Measurements from ENCODE around the gene NAV3. TPM values are rescaled to one million over a fixed set of nuclear protein-coding genes. Genes with fewer than 3 reads are reported as not detected.
"Not testable (repeated sequence)": the region's sequence is repeated elsewhere in the genome, so short reads cannot be mapped to it uniquely, and the experiment has no call there.

Gene NAV3
- total RNA-seq, 2 experiments from 2014 or later, result not detected

DNA sequence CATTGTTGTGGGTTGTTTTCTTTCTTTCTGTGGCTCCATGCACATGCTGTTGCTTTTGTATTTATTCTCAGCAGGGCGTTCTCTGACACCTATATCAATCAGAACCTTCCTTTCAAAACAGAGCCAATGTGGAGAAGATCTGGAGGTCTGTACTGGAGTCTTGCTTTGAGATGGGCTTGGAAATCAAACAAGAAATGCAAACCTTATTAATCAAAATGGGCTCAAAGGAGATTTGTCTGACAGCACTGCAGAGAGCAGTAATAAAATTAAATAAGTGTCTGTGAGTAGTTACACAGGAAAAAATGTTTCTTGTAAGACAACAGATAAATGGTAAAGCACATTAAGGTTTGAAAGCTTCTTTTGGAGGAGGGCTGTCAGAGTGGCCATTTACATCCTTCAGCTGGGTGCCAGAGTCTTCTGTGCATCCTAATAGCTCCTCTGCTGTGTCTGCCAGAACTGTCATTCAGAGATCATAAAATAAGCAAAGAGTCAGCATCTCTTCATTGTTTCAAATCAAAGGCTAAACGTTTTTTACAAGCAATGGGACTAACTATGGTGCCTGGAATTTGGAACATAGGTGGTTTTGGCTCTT, 414.3 kb downstream of the NAV3 start:
- H3K4me1 Mint-ChIP-seq, result no peaks in the 10 kb centered on the region
- H3K27me3 Mint-ChIP-seq, result no peaks in the 10 kb centered on the region
- no peak for DNase-seq
- no peak overlapping the region for H3K4me3 Mint-ChIP-seq
- POLR2A ChIA-PET, result no interaction called here
- no peaks in the 10 kb centered on the region for H3K36me3 Mint-ChIP-seq
- H3K27ac Mint-ChIP-seq, result no peak overlapping the region
- peaks cover 5% of the 10 kb centered on the region for H3K9me3 Mint-ChIP-seq
- ATAC-seq (ENCODE audit: low read depth), result no peak

GRCh38 chr12:78248321-78248720, 417.6 kb downstream of the NAV3 start:
- H3K4me3 Mint-ChIP-seq, result no peak overlapping the region
- peaks cover 3% of the 10 kb centered on the region for H3K9me3 Mint-ChIP-seq
- H3K36me3 Mint-ChIP-seq, result no peaks in the 10 kb centered on the region
- no peak for DNase-seq
- no peaks in the 10 kb centered on the region for H3K27me3 Mint-ChIP-seq
- ATAC-seq (ENCODE audit: low read depth), result no peak
- H3K27ac Mint-ChIP-seq, result no peak overlapping the region
- H3K4me1 Mint-ChIP-seq, result no peaks in the 10 kb centered on the region
- POLR2A ChIA-PET, result no interaction called here

DNA sequence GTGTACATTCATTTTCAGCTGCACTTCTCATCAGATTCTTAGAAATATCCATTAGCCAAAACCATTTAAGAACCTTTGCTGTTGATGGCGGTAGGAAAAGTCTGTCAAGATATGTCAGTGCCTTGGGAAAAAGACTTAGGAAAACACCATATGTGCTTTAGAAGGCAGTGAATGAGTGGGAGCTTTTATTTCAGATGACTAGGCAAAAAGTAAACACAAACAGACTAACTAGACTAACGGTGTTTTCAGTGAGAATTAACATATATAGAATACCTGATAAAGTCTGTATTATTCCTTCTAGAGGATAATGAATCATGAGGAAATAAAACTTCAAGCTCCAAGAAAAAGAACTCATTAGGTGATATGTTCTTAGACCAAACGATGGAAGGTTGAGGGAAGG, 418.9 kb downstream of the NAV3 start:
- no peaks in the 10 kb centered on the region for H3K36me3 Mint-ChIP-seq
- H3K27me3 Mint-ChIP-seq, result no peaks in the 10 kb centered on the region
- ATAC-seq (ENCODE audit: low read depth) (no peak), DNase-seq (no peak)
- H3K4me3 Mint-ChIP-seq, result no peak overlapping the region
- no peaks in the 10 kb centered on the region for H3K4me1 Mint-ChIP-seq
- H3K27ac Mint-ChIP-seq, result no peak overlapping the region
- POLR2A ChIA-PET, result no interaction called here
- H3K9me3 Mint-ChIP-seq, result peaks cover 4% of the 10 kb centered on the region

DNA sequence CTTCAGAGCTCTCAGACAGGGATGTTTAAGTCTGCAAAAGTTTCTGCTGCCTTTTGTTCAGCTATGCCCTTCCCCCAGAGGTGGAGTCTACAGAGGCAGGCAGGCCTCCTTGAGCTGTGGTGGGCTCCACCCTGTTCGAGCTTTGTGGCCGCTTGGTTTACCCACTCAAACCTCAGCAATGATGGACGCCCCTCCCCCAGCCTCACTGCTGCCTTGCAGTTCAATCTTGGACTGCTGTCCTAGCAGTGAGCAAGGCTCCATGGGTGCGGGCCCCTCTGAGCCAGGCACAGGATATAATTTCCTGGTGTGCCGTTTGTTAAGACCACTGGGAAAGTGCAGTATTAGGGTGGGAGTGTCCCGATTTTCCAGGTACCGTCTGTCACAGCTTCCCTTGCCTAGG, 427.0 kb downstream of the NAV3 start:
- H3K27me3 Mint-ChIP-seq; DNase-seq; H3K9me3 Mint-ChIP-seq; H3K4me3 Mint-ChIP-seq; POLR2A ChIA-PET; H3K4me1 Mint-ChIP-seq; H3K36me3 Mint-ChIP-seq; H3K27ac Mint-ChIP-seq; ATAC-seq (ENCODE audit: low read depth): not testable (repeated sequence)

GRCh38 chr12:78260976-78261375, 430.3 kb downstream of the NAV3 start:
- DNase-seq (no peak), ATAC-seq (ENCODE audit: low read depth) (no peak)
- Mint-ChIP-seq H3K4me1 (no peaks in the 10 kb centered on the region), H3K27ac (no peak overlapping the region), H3K9me3 (peaks cover 3% of the 10 kb centered on the region), H3K4me3 (no peak overlapping the region), H3K36me3 (no peaks in the 10 kb centered on the region), H3K27me3 (no peaks in the 10 kb centered on the region)
- POLR2A ChIA-PET, result no interaction called here

DNA sequence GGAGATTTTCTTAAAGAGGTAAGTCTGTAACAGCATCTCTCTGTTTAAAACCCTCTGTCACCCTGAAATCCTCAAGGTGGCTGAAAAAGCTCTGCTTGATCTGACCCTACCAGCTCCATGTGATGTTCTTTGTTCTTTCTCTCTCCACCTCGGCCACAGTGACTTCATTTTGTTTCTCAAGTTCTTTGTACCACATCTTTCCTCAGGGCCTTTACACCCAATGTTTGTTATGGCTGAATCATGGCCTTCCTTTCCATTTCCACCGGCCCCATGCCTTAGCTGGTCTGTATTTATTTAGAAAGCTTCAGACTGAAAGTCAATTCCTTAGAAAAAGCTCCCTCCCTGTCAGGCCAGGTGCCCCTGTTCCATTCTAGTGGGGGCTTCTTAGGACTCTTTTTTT, 431.2 kb downstream of the NAV3 start:
- DNase-seq (no peak), ATAC-seq (ENCODE audit: low read depth) (no peak)
- Mint-ChIP-seq H3K36me3 (no peaks in the 10 kb centered on the region), H3K27ac (no peak overlapping the region), H3K4me1 (no peaks in the 10 kb centered on the region), H3K9me3 (peaks cover 3% of the 10 kb centered on the region), H3K4me3 (no peak overlapping the region), H3K27me3 (no peaks in the 10 kb centered on the region)
- POLR2A ChIA-PET, result no interaction called here
